HL-60 (cell line): ENCODE measurements around the gene CREBBP.

Experiments used
- DNase-seq, 2 experiments: peaks; one replicate each; pipeline ENCODE4 v3.0.0-alpha.2; 2010 to 2020; ENCODE audit warnings: low read depth in 1 of 2, low spot score in 1 of 2
- H3K27ac ChIP-seq: fragments of 250-450 bp; sonication (Bioruptor Pico); replicated peaks from 2 replicates; pipeline ENCODE4 v1.5.1; 2020; ENCODE audit warnings: mild to moderate bottlenecking, moderate library complexity
- H3K27me3 ChIP-seq: fragments of 250-450 bp; sonication (Bioruptor Pico); 2 replicates; pipeline ENCODE4 v1.5.1; 2021; ENCODE audit warnings: mild to moderate bottlenecking, moderate library complexity; ENCODE audit not compliant: insufficient read depth, poor library complexity, severe bottlenecking
- H3K4me3 ChIP-seq: replicated peaks from 2 replicates; pipeline ENCODE4 v1.5.1; 2011; ENCODE audit warnings: mild to moderate bottlenecking, control low read depth, low read length; ENCODE audit not compliant: insufficient read depth
- CTCF ChIP-seq: IDR thresholded peaks from one replicate; pipeline ENCODE4 v1.5.1; 2011; ENCODE audit warnings: low read length, control low read depth, inconsistent platforms; ENCODE audit not compliant: insufficient read depth
- GABPA ChIP-seq: IDR thresholded peaks from 2 replicates; pipeline ENCODE4 v1.6.1; 2012; ENCODE audit warnings: low read depth
- POLR2AphosphoS5 ChIP-seq: IDR thresholded peaks from 2 replicates; pipeline ENCODE4 v1.6.1; 2012; ENCODE audit warnings: low read depth
- SPI1 ChIP-seq: IDR thresholded peaks from 2 replicates; pipeline ENCODE4 v1.6.1; 2012; ENCODE audit warnings: low read depth, mild to moderate bottlenecking, borderline replicate concordance
- TF ChIP-seq, protein P1 (sequence below): IDR thresholded peaks from 2 replicates; pipeline ENCODE4 v1.6.1; 2012; ENCODE audit warnings: low read depth; ENCODE audit not compliant: insufficient replicate concordance

The CREBBP gene

GRCh38 chr16:3797473-3797872 is 83.0 kb downstream of the CREBBP start:
- no peak overlapping the region for H3K4me3 ChIP-seq
- H3K27me3 ChIP-seq, result no peaks in the 10 kb centered on the region
- TF ChIP-seq CTCF, result no peak
- TF ChIP-seq, protein P1, sequence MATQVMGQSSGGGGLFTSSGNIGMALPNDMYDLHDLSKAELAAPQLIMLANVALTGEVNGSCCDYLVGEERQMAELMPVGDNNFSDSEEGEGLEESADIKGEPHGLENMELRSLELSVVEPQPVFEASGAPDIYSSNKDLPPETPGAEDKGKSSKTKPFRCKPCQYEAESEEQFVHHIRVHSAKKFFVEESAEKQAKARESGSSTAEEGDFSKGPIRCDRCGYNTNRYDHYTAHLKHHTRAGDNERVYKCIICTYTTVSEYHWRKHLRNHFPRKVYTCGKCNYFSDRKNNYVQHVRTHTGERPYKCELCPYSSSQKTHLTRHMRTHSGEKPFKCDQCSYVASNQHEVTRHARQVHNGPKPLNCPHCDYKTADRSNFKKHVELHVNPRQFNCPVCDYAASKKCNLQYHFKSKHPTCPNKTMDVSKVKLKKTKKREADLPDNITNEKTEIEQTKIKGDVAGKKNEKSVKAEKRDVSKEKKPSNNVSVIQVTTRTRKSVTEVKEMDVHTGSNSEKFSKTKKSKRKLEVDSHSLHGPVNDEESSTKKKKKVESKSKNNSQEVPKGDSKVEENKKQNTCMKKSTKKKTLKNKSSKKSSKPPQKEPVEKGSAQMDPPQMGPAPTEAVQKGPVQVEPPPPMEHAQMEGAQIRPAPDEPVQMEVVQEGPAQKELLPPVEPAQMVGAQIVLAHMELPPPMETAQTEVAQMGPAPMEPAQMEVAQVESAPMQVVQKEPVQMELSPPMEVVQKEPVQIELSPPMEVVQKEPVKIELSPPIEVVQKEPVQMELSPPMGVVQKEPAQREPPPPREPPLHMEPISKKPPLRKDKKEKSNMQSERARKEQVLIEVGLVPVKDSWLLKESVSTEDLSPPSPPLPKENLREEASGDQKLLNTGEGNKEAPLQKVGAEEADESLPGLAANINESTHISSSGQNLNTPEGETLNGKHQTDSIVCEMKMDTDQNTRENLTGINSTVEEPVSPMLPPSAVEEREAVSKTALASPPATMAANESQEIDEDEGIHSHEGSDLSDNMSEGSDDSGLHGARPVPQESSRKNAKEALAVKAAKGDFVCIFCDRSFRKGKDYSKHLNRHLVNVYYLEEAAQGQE, result no peak
- TF ChIP-seq GABPA, result no peak
- no peak for TF ChIP-seq POLR2AphosphoS5
- no peak for TF ChIP-seq SPI1
- no peak overlapping the region for H3K27ac ChIP-seq
- DNase-seq, result no peak

DNA sequence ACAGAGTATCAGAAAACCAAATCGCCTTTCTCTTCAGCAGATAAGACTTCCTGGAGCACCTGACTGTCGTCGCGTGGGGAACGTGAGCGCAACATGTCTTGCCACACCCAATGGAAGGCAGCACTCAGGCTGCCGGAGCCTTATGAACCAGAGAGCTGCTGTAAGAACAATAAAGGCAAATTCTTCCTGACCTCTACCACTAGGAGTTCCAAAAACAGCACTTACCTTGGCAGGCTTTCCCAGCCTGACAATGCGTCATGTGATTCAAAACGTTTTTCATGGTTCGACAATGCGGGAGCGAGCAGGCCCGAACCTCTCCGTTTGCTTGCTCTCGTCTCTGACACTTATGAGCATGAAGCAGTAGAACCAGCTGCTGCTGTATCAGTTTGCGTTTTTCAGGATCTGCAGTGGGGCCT is 87.3 kb downstream of the CREBBP start:
- Histone ChIP-seq H3K4me3 (no peak overlapping the region), H3K27ac (no peak overlapping the region), H3K27me3 (no peaks in the 10 kb centered on the region)
- TF ChIP-seq, protein P1, result no peak
- no peak for TF ChIP-seq SPI1
- TF ChIP-seq CTCF, result no peak
- TF ChIP-seq POLR2AphosphoS5, result no peak
- TF ChIP-seq GABPA, result no peak
- DNase-seq, result no peak

GRCh38 chr16:3792472-3793012 is 88.0 kb downstream of the CREBBP start:
- no peak overlapping the region for H3K4me3 ChIP-seq
- no peak for TF ChIP-seq SPI1
- TF ChIP-seq CTCF, result no peak
- TF ChIP-seq, protein P1, result no peak
- no peak for TF ChIP-seq POLR2AphosphoS5
- TF ChIP-seq GABPA, result no peak
- no peak for DNase-seq
- H3K27ac ChIP-seq, result no peak overlapping the region
- H3K27me3 ChIP-seq, result no peaks in the 10 kb centered on the region
